ENCODE results near the gene PYGM. TPM values are rescaled to one million over a fixed set of nuclear protein-coding genes. Genes with fewer than 3 reads are reported as not detected.
A peak's percentile ranks its signal among the peaks of the same experiment; 100 is the strongest.

PYGM gene
- total and polyA plus RNA-seq, 12 donors: 1.4 to 10.1 (median 3.8) TPM

DNA sequence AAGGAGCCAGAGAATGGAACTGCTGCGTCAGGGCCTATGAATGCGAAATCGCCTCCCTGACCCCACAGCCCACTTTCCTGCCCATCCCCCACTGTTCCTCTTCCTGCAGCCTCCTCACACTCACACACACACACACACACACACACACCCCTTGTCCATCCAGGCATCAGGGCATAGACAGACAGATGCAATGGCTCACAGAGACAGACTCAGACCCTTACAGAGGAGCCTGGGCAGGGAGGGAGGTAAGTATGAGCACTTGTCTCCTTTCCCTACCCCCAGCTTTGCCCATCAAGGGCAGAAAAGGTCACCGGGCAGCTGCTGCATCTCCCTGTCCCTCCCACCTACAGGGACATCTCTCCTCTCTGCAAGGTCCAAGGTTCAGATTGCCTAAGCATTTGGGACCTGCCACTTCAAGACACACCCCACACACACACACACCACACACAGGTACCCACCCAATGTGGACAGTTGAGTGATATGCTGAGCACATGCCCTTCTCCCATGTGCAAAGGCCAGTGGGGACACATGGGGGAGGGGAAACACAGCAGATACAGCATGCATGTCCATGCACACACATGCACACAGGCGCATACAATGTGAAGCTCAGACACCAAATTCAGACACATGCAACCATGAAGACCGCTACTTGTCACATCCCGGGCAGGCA, 34.8 kb downstream of the PYGM start:
- no peak overlapping the region for H3K27ac ChIP-seq
- TF ChIP-seq POLR2A (IDR thresholded peaks at IDR 0.05): no peak
- TF ChIP-seq, protein P1, sequence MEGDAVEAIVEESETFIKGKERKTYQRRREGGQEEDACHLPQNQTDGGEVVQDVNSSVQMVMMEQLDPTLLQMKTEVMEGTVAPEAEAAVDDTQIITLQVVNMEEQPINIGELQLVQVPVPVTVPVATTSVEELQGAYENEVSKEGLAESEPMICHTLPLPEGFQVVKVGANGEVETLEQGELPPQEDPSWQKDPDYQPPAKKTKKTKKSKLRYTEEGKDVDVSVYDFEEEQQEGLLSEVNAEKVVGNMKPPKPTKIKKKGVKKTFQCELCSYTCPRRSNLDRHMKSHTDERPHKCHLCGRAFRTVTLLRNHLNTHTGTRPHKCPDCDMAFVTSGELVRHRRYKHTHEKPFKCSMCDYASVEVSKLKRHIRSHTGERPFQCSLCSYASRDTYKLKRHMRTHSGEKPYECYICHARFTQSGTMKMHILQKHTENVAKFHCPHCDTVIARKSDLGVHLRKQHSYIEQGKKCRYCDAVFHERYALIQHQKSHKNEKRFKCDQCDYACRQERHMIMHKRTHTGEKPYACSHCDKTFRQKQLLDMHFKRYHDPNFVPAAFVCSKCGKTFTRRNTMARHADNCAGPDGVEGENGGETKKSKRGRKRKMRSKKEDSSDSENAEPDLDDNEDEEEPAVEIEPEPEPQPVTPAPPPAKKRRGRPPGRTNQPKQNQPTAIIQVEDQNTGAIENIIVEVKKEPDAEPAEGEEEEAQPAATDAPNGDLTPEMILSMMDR (IDR thresholded peaks at IDR 0.05): no peak
- H3K4me1 ChIP-seq (replicated peaks in 1 of 2): peaks cover 3 to 6% of the 10 kb centered on the region in 2 donors
- DNase-seq: no peak
- H3K4me3 ChIP-seq: no peak overlapping the region
- 54 to 79% (median 73%) methylated on average over 3 to 7 of the region's 7 CpGs for WGBS, 4 donors
- intact Hi-C loops (cut with DNase I): loop anchor here in 1 of 2 donors (5.0 kb wide), 1 partner anchor 38 kb away; no protein-coding TSS in a partner anchor
- no peaks in the 10 kb centered on the region for H3K9me3 ChIP-seq (replicated peaks in 1 of 3)
- H3K27me3 ChIP-seq: no peaks in the 10 kb centered on the region
- no peaks in the 10 kb centered on the region for H3K36me3 ChIP-seq (replicated peaks in 1 of 2)

DNA sequence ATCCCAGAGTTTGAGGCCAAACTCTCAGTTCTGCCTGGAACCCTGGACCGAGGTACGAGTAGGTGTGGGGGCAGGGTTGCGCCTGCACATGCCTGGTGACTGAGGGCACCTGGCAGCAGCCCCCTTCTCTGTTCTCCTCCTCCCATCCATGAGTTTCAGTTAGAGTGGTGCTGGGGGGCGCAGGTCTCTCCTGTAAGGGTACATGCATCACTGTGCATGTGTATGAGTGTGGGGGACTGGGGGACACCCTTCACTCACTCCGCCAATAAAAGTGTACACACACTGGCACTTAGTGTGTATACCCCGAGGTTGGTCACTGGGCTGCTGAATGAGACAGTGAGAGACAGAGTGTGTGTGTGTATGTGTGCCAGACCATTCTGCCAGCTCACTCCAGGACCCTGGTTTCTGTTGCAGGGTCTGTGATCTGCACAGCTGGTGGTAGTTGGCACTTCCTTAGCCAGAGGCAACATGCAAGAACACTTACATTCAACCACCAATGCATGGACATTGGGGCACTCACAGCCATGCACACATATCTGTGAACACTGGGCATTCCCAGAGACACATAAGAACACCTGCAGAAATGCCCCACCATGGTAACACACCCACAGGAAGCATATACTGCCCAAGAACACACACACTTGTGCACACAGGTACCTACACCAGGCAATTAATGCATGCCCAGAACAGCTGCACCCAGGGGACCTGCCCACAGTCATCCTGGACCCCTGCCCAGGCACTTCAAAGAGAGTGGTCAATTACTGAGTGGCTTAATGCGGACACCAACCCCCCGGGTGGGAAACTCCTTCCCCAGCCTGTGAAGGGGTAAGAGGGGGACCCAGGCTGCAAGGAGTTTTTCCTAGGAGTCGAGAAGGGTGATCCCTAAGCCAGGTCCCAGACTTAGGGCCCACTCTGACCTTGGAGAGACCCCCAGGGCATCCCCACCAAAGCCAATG, 35.6 kb downstream of the PYGM start:
- Histone ChIP-seq H3K27me3 (no peaks in the 10 kb centered on the region), H3K36me3 (replicated peaks in 1 of 2) (no peaks in the 10 kb centered on the region), H3K9me3 (replicated peaks in 1 of 3) (no peaks in the 10 kb centered on the region), H3K4me3 (no peak overlapping the region), H3K27ac (no peak overlapping the region), H3K4me1 (replicated peaks in 1 of 2) (peaks cover 3 to 6% of the 10 kb centered on the region in 2 donors)
- peak in 1 of 7 donors; percentile 19 for DNase-seq
- 58 to 63% (median 60%) methylated on average over 8 to 9 of the region's 9 CpGs for WGBS, 4 donors
- no peak for TF ChIP-seq POLR2A (IDR thresholded peaks at IDR 0.05)
- TF ChIP-seq, protein P1 (IDR thresholded peaks at IDR 0.05): no peak
- intact Hi-C loops (cut with DNase I): loop anchor here in 1 of 2 donors (5.0 kb wide), 1 partner anchor 37 kb away; no protein-coding TSS in a partner anchor

DNA sequence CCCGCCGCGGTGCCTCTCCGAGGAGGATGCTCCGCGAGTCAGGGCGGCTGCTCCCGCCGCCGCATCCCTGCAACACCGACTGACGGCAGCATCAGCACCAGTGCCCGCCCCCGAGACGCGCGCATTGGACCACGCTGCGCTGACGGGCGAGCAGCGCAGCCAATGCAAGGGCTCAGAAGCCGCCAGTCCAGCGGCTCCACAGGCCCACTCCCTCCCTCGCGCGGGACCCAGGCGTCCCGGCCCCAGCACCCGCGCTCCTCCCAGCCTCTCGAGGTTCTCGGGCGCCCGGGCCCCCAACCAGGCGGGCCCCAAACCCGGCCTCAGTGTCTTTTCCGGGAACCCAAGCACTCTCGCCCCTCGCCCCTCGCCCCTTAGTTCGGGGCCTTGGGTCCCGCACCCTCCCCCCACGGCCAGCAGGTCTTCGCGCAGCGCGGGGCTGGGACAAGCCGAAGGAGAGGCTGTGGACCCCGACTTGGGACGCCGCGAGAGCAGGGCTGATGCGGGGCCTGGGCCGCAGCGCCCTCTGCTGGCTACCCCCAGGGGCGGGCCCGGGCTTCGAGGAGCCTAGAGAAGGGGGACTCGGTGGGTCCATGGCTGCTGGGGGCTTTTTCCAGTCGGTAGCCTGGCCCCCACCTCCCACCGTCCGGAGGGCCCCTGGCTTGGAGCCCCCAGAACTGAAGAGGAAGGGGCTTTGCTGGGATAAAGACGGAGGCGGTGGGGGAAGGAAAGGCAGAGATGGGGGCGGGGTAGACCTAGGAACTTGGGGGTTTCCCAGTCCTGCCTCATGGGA, 36.5 kb downstream of the PYGM start, which contains the start of gene NRXN2:
Gene NRXN2 (minus strand): TSS at position 81 of the 790 bp plus-strand sequence. CDS start 9,498 bp downstream, outside the sequence.
- intact Hi-C loops (cut with DNase I): loop anchor here in 1 of 2 donors (5.0 kb wide), 1 partner anchor 36 kb away; no protein-coding TSS in a partner anchor
- peak; percentile 79 to 90 (median 85) for DNase-seq

More for the DNA sequence above, 36.5 kb downstream of the PYGM start, which contains the start of gene NRXN2:
- TF ChIP-seq, protein P1 (IDR thresholded peaks at IDR 0.05): peak; percentile 75 to 96 (median 90)
- TF ChIP-seq POLR2A (IDR thresholded peaks at IDR 0.05): no peak
- no peaks in the 10 kb centered on the region for H3K36me3 ChIP-seq (replicated peaks in 1 of 2)
- WGBS, 4 donors: 1 to 25% (median 7%) methylated on average over 6 to 66 of the region's 66 CpGs
- H3K4me1 ChIP-seq (replicated peaks in 1 of 2): peaks cover 3 to 6% of the 10 kb centered on the region in 2 donors
- H3K27me3 ChIP-seq: peaks cover under 1% of the 10 kb centered on the region
- H3K9me3 ChIP-seq (replicated peaks in 1 of 3): no peaks in the 10 kb centered on the region
- H3K4me3 ChIP-seq: peak within 1 kb of the TSS in 2 of 4 donors; percentile 56 to 70
- peak within 1 kb of the TSS in 2 of 5 donors; percentile 26 to 43 for H3K27ac ChIP-seq
